T-helper 2 cell treated with Interferon-gamma antibody and Interleukin-4, amounts not matched to agents 5 μg/mL and 100 μg/mL, for 36 hours (primary cell): ENCODE data around the gene RPL13.
A peak's percentile ranks its signal among the peaks of the same experiment; 100 is the strongest.
"Not testable (repeated sequence)": the region's sequence is repeated elsewhere in the genome, so short reads cannot be mapped to it uniquely, and the experiment has no call there.

ENCODE experiments used
- DNase-seq: peaks from one replicate; pipeline ENCODE4 v3.0.0; 2021; ENCODE audit warnings: low spot score
- H3K27ac Mint-ChIP-seq: one replicate; pipeline ENCODE4 v1.8.0; 2021; ENCODE audit warnings: mild to moderate bottlenecking, mixed read lengths
- H3K27me3 Mint-ChIP-seq: one replicate; pipeline ENCODE4 v1.8.0; 2021; ENCODE audit warnings: low read depth, mixed read lengths
- H3K36me3 Mint-ChIP-seq: one replicate; pipeline ENCODE4 v1.8.0; 2021; ENCODE audit warnings: low read depth, mixed read lengths
- H3K4me1 Mint-ChIP-seq: one replicate; pipeline ENCODE4 v1.8.0; 2021; ENCODE audit warnings: low read depth, mixed read lengths
- H3K4me3 Mint-ChIP-seq: one replicate; pipeline ENCODE4 v1.8.0; 2022; ENCODE audit warnings: mild to moderate bottlenecking, moderate library complexity, mixed read lengths
- H3K9me3 Mint-ChIP-seq: one replicate; pipeline ENCODE4 v1.8.0; 2021; ENCODE audit warnings: mixed read lengths

Gene RPL13

DNA sequence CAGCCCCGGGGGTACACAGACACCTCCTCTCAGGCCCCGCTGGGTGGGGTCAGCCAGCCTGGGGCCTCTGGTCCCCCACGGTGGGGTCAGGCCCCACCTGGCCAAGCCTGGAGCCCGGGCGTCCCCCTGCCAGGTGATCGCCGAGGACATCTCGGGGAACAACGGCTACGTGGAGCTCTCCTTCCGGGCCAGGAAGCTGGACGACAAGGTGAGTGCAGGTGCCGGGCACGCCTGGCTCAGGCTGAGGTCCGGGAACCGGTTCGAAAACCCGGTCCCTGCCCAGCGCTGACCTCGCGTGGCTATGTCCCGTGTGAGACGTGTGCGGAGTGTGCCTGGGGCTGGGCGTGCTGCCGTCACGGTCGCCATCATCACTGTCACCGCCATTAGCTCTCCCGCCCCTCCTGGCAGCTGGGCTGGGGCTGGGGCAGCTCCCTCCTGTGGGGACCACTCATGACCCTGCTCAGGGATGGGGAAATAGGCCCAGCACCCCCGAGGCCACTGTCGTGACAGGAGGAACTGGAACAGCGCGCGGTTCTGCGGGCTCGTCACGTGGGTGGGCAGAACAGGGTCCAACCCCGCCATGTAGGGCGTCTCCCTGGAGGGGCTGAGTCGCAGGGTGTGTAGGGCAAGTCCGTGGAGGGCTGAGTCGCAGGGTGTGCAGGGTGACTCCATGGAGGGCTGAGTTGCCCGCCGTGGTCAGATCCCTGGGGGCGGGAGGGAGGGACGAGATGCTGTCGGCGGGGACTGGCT lies 23.6 kb downstream of the RPL13 start:
- H3K36me3 Mint-ChIP-seq = no peaks in the 10 kb centered on the region
- no peak for DNase-seq
- no peaks in the 10 kb centered on the region for H3K4me1 Mint-ChIP-seq
- H3K27ac Mint-ChIP-seq = no peak overlapping the region
- no peak overlapping the region for H3K4me3 Mint-ChIP-seq
- no peaks in the 10 kb centered on the region for H3K27me3 Mint-ChIP-seq
- H3K9me3 Mint-ChIP-seq = no peaks in the 10 kb centered on the region

- no peak overlapping the region for H3K27ac Mint-ChIP-seq
- no peaks in the 10 kb centered on the region for H3K4me1 Mint-ChIP-seq
- H3K27me3 Mint-ChIP-seq = no peaks in the 10 kb centered on the region
- no peaks in the 10 kb centered on the region for H3K36me3 Mint-ChIP-seq
- H3K9me3 Mint-ChIP-seq = no peaks in the 10 kb centered on the region
- H3K4me3 Mint-ChIP-seq = no peak overlapping the region
- DNase-seq = no peak
Observed at GRCh38 chr16:89584768-89585549, 24.5 kb downstream of the RPL13 start.

- no peaks in the 10 kb centered on the region for H3K9me3 Mint-ChIP-seq
- H3K36me3 Mint-ChIP-seq = no peaks in the 10 kb centered on the region
- no peaks in the 10 kb centered on the region for H3K27me3 Mint-ChIP-seq
Observed at GRCh38 chr16:89586218-89586617, 25.7 kb downstream of the RPL13 start.

GRCh38 chr16:89586853-89587252 lies 26.4 kb downstream of the RPL13 start:
- Mint-ChIP-seq H3K4me3 (no peak overlapping the region), H3K36me3 (no peaks in the 10 kb centered on the region), H3K27me3 (no peaks in the 10 kb centered on the region), H3K9me3 (no peaks in the 10 kb centered on the region), H3K4me1 (no peaks in the 10 kb centered on the region), H3K27ac (no peak overlapping the region)
- DNase-seq = no peak

More at GRCh38 chr16:89586218-89586617, 25.7 kb downstream of the RPL13 start:
- no peak for DNase-seq
- H3K4me1 Mint-ChIP-seq = no peaks in the 10 kb centered on the region
- no peak overlapping the region for H3K4me3 Mint-ChIP-seq
- no peak overlapping the region for H3K27ac Mint-ChIP-seq

- not testable (repeated sequence) for H3K27ac Mint-ChIP-seq, H3K9me3 Mint-ChIP-seq, H3K4me1 Mint-ChIP-seq, H3K36me3 Mint-ChIP-seq, H3K4me3 Mint-ChIP-seq, H3K27me3 Mint-ChIP-seq, DNase-seq
Observed at GRCh38 chr16:89587676-89588075, 27.2 kb downstream of the RPL13 start.

DNA sequence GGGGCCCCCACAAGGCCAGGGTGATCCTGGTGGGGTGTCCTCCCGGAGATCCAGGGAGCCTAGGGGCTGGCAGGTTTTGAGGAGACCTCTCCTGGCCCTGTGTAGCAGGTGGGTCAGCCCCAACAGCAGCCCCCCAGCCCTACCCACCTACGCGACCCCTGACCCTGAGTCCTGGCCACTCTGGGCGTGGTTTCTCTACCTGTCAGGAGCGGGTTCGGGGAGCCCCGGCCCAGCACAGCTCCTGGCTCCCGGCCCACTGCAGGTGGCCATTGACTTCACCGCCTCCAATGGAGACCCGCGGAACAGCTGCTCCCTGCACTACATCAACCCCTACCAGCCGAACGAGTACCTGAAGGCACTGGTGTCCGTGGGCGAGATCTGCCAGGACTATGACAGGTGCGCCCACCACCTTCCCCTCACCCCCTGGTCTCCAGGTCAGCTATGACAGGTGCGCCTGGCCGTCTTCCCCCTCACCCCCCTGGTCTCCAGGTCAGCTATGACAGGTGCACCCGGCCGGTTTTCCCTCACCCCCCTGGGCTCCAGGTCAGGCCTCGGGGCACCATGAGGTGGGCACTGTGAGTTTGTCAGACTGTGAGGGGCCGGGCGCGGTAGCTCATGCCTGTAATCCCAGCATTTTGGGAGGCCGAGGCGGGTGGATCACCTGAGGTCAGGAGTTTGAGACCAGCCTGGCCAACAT lies 28.1 kb downstream of the RPL13 start:
- H3K9me3 Mint-ChIP-seq = no peaks in the 10 kb centered on the region
- no peak overlapping the region for H3K4me3 Mint-ChIP-seq
- no peak for DNase-seq
- H3K36me3 Mint-ChIP-seq = no peaks in the 10 kb centered on the region
- H3K27me3 Mint-ChIP-seq = no peaks in the 10 kb centered on the region
- H3K27ac Mint-ChIP-seq = no peak overlapping the region
- peaks cover 2% of the 10 kb centered on the region for H3K4me1 Mint-ChIP-seq

DNA sequence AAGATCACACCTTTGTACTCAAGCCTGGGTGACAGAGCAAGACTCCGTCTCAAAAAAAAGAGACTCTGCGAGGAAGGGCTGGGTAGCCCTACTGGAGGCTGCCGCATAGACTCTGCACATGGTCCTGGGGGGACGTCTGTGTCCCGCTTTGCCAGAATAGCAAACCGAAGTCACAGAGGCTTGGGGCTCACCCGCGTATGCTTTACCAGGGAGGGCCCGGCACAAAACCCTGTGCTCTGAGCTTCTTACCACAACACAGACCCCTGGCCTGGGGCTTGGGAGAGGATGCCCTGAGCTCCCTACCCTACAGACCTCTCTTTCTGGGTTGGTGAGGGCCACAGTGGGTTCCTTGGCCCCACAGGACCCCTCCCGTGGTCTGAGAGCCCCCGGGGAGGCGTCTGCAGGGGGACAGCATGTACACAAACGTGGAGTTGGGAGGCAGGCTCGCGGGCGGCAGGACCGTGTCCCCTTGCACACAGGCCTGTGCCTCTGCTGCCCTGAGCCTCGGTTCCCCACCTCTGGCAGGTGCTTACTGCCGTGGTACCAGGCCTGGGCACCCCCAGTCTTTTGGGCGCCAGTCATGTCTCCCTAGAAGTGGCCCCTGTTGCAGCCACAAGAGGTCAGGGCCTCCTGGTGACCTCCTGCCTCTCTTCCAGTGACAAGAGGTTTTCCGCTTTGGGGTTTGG lies 28.9 kb downstream of the RPL13 start:
- Mint-ChIP-seq H3K27me3 (no peaks in the 10 kb centered on the region), H3K4me3 (no peak overlapping the region), H3K36me3 (no peaks in the 10 kb centered on the region), H3K4me1 (peaks cover 6% of the 10 kb centered on the region), H3K27ac (no peak overlapping the region), H3K9me3 (no peaks in the 10 kb centered on the region)
- DNase-seq = no peak

DNA sequence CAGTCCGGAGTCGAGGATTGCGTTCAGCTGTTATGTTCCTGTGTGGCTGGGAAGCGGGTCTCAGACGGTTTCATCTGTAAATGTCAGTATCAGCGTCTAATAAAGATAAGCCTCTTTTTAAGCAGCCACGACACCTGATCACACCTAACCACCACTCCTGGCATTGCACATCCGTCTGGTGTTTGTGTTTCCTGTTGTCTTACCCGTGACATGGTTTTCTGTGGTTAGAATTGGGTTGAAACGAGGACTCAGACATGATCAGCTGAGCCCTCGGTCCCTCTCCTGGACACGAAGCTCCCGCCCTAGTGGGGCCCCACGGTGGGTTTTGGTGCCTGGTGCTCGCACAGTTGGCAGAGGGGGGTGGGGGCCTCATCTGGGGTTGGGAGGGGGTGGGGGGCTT lies 33.4 kb downstream of the RPL13 start:
- DNase-seq = no peak
- Mint-ChIP-seq H3K27ac (no peak overlapping the region), H3K36me3 (no peaks in the 10 kb centered on the region), H3K27me3 (no peaks in the 10 kb centered on the region), H3K4me1 (peaks cover 6% of the 10 kb centered on the region), H3K9me3 (no peaks in the 10 kb centered on the region), H3K4me3 (peak overlapping the region; percentile 48)

DNA sequence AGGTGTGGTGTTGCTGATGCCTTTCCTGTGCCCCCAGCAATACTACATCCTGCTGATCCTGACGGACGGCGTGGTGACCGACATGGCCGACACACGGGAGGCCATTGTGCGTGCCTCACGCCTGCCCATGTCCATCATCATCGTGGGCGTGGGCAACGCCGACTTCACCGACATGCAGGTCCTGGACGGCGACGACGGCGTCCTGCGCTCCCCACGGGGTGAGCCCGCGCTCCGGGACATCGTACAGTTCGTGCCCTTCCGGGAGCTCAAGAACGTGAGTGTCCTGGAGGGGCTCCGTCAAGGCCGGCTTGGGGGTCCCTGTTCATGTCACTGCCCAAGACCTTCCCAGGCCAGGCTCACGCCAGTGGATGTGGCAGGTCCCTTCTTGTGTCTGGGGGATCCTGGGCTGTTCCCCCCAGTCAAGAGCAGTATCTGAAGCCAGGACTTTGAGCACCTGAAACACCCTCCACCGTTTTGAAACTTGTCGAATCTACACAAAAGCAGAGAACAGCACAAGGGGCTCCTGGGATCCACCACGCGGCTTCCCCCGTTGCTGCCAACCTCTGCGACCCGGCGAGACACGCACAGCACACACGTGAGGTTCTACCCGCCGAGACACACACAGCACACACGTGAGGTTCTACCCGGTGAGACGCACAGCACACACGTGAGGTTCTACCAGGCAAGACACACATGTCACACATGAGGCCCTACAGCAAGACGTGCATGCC lies 35.0 kb downstream of the RPL13 start:
- Mint-ChIP-seq H3K4me3 (no peak overlapping the region), H3K27ac (no peak overlapping the region), H3K27me3 (no peaks in the 10 kb centered on the region), H3K36me3 (no peaks in the 10 kb centered on the region), H3K9me3 (no peaks in the 10 kb centered on the region), H3K4me1 (peaks cover 6% of the 10 kb centered on the region)
- DNase-seq = no peak

DNA sequence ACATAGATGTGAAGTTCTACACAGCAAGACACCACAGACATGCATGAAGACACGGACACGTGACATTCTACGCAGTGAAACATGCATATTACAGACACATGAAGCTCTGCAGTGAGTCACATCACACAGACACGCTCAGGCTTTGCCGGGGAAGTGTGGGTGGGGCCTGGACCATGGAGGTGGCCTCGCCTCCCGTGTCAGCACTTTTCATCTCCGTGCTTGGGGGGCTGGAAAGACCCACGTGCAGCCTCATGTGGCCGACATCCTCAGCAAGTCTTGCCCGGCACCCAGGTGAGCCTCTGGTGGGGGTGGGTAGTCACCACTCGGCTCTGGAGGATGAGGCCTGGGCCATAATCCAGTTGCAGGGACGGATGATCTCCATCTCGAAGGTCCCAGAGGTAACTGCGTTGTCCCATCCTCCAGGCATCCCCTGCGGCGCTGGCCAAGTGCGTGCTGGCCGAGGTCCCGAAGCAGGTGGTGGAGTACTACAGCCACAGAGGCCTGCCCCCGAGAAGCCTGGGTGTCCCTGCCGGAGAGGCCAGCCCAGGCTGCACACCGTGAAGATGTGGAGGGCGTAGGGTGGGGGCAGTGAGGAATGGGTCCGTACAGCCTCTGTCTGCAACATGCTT lies 35.7 kb downstream of the RPL13 start:
- Mint-ChIP-seq H3K4me3 (no peak overlapping the region), H3K4me1 (peaks cover 6% of the 10 kb centered on the region), H3K36me3 (no peaks in the 10 kb centered on the region), H3K9me3 (no peaks in the 10 kb centered on the region), H3K27ac (no peak overlapping the region), H3K27me3 (no peaks in the 10 kb centered on the region)
- no peak for DNase-seq

GRCh38 chr16:89596957-89597649 lies 36.6 kb downstream of the RPL13 start:
- no peak overlapping the region for H3K27ac Mint-ChIP-seq
- H3K9me3 Mint-ChIP-seq = no peaks in the 10 kb centered on the region

DNA sequence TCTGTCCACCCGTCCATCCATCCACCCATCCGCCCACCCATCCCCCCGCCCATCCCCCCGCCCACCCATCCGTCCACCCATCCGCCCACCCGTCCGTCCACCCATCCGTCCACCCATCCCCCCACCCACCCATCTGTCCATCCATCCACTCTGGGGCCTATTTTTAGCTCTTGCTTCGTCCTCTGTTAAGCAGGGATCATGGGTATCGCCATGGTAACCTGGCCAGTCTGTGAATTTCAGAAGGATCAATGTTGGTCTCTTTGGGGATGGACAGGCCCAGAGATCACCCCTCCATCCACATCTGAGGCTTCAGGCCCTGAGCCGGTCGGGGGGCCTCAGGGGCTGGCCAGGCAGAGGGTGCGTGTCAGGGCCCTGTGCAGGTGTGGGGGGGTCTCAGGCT lies 37.7 kb downstream of the RPL13 start:
- H3K27me3 Mint-ChIP-seq = no peaks in the 10 kb centered on the region
- H3K4me3 Mint-ChIP-seq = no peak overlapping the region
- H3K9me3 Mint-ChIP-seq = no peaks in the 10 kb centered on the region
- H3K27ac Mint-ChIP-seq = no peak overlapping the region
- peaks cover 13% of the 10 kb centered on the region for H3K4me1 Mint-ChIP-seq
- H3K36me3 Mint-ChIP-seq = no peaks in the 10 kb centered on the region
- no peak for DNase-seq

More at GRCh38 chr16:89596957-89597649, 36.6 kb downstream of the RPL13 start:
- DNase-seq = no peak
- Mint-ChIP-seq H3K27me3 (no peaks in the 10 kb centered on the region), H3K4me3 (no peak overlapping the region), H3K36me3 (no peaks in the 10 kb centered on the region), H3K4me1 (peaks cover 6% of the 10 kb centered on the region)
